HG03439 (cell line): ENCODE results near the gene INO80E.
"Not testable (repeated sequence)": the region's sequence is repeated elsewhere in the genome, so short reads cannot be mapped to it uniquely, and the experiment has no call there.

Source experiments
- ATAC-seq: cut with Tn5 transposase; IDR thresholded peaks from one replicate; pipeline ENCODE4 v1.9.1; 2021; ENCODE audit warnings: mild to moderate bottlenecking, moderate library complexity; ENCODE audit not compliant: unreplicated experiment

INO80E gene

DNA sequence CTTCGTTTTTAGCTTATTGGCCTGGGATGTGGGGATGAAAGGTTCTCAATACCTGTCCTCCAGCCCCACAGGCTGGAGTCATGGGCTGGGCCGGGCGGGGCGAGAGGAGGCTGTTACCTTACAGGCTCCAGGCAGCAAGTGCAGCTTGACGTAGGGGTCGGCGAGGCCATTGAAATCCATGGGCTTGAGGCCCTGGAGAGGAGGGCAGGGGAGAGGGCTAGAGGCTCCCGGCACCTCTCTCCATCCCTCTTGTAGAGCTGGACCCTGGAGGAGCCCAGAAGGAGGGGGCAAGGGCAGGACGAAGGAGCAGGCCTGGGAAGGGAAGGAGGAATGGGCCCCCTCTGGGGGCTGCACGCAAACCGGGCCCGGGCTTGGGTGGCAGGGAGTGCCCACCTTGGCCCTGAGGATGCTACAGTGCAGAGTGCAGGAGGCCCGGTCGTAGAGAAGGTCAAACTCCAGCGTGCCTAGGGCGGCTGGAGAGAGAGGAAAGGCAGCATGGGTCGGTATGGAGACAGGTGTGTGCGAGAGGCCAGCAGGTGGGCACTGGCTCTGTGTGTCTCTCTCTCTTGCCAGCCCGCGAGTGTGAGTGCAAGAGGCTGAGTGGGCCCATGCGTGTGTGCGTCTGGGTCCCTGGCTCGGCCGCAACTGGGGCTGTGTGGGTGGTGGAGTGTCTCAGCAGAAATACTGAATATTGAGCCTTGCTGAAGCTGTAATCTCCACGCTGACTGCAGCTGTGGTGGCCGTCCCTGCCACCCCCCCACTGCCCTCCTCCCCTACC, 13.2 kb downstream of the INO80E start:
- no peak for ATAC-seq

GRCh38 chr16:30009990-30010843, 14.2 kb downstream of the INO80E start:
- no peak for ATAC-seq

DNA sequence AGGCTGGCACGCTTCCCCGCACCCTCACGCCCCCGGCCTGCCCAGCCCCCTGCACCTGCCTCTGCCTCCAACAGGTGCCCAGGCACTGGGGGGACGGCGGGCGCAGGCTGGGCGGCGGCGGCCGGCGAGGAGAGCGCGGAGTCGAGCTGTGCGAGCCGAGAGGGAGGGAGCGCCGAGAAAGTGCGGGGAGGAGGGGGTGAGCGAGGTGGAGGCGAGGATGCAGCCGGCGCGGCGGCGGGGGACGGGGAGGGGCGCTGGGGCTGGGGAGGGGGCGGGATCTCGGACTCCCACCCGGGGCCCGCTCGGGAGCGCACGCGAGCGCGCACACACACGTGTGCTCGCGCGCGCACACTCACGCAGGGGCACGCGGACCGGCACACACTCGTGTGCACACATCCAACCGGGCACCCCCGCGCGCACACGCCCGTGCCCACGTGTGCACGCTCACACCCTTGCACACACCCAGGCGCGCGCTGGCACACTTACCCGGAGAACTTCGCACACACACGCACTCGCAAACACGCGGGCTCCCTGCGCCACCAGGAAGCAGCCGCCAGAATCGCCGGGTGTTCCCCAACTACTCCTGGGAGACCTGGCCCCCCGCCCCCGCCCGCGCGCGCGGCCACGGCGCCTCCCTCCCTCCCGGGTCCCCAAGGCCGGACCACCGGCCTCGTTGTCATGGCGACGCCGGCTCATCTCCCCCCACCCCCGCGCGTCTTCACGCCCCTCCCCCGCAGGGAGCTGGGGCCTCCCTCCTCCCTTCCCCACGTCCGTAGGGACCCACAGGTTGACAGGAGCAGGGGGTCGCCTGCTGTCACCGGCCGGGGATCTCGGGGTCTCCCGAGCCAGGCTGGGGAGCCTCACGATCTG, 15.0 kb downstream of the INO80E start, which contains the start of gene DOC2A:
Gene DOC2A, minus strand, starts transcription at position 184 of the 870 bp plus-strand sequence. CDS start 805 bp downstream, outside the sequence.
- ATAC-seq, result no peak

DNA sequence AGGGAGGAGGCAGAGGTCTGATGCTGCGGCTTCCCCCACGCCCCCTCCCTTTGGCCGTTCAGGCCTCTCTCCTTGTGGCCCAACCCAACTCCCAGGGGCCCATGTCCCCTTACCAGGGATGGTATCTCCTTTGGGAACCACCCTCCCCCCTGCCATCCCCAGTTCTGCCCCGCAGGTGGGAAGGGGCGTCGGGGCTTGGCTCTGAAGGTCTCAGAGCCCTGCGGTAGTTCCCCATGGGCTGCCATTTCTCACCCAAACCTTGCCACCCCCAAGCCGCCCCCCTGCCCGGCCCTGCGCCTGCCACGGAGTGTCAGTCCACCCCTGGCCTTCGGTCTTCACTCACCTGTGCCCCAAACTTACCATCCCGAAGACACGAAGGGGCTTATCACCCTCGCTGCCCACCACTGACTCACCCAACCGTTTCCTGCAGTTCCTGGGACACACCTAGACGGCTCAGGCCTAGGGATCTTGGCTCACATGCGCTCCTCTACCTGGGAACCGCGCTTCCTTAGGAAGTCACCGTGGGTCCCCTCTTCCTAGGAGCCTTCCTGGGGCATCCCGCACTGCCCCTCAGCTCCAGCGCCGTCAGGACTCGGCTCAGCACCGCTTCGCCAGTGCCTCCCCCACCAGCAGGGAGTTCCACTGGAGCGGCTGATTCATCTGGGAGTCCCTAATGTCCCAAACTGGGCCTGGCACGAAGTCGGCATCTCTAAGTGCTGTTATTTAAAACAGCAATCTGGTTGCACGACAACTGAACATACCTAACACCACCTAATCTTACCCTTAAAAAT, 15.9 kb downstream of the INO80E start:
- no peak for ATAC-seq

DNA sequence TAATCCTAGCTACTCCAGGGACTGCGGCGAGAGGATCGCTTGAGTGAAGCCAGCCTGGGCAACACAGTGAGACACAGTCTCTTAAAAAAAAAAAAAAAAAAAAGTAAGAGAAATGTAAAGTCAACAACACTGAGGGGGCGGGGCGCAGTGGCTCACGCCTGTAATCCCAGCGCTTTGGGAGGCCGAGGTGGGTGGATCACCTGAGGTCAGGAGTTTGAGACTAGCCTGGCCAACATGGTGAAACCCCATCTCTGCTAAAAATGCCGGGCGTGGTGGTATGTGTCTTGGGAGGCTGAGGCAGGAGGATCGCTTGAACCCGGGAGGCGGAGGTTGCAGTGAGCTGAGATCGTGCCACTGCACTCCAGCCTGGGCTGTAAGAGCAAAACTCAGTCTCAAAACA, 16.6 kb downstream of the INO80E start:
- ATAC-seq, result not testable (repeated sequence)

DNA sequence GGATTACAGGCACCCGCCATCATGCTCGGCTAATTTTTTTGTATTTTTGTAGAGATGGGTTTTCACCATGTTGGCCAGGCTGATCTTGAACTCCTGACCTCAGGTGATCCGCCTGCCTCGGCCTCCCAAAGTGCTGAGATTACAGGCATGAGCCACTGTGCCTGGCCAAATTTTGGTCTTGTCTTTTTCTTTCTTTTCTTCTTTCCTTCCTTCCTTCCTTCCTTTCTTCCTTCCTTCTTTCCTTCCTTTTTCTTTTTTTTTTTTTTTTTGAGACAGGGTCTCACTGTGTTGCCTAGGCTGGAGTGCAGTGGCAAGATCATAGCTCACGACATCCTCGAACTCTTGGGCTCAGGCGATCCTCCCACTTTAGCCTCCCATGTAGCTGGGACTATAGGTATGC, 19.4 kb downstream of the INO80E start:
- not testable (repeated sequence) for ATAC-seq

GRCh38 chr16:30016555-30017276, 20.7 kb downstream of the INO80E start:
- ATAC-seq, result no peak

DNA sequence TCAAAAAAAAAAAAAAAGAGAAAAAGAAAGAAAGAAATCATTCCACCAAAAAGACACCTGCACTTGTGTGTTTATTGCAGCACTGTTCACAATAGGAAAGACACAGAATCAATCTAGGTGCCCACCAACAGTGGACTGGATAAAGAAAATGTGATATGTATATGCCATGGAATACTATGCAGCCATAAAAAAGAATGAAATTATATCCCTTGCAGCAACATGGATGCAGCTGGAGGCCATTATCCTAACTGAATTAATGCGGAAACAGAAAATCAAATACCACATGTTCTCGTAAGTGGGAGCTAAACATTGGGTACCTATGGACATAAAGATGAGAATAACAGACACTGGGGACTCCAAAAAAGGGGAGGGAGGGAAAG, 21.2 kb downstream of the INO80E start:
- ATAC-seq, result no peak

- ATAC-seq, result not testable (repeated sequence)
Observed at GRCh38 chr16:30017937-30018336, 21.9 kb downstream of the INO80E start.

DNA sequence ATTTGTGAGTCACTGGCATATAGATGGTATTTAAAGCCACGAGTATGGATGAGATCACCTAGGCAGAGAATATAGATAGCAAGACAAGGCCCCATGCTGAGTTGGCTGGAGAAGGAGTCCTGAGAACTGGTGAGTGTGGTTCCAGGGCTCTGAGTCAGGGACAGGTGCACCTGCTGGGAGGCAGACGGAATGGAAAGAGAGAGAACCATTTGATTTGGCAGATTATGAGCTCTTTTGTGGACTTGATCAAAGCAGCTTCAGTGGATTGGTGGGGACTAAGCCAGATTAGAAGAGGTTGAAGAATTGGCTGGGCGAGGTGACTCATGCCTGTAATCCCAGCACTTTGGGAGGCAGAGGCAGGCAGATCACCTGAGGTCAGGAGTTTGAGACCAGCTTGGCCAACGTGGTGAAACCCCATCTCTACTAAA, 22.7 kb downstream of the INO80E start:
- no peak for ATAC-seq

GRCh38 chr16:30022887-30023286, 26.8 kb downstream of the INO80E start, which contains the start of gene C16orf92:
Gene C16orf92 (plus strand): TSS chr16:30023198. CDS start chr16:30023341, 143 bp downstream.
- ATAC-seq, result no peak

- no peak for ATAC-seq
Observed at GRCh38 chr16:30023586-30023985, 27.5 kb downstream of the INO80E start.

DNA sequence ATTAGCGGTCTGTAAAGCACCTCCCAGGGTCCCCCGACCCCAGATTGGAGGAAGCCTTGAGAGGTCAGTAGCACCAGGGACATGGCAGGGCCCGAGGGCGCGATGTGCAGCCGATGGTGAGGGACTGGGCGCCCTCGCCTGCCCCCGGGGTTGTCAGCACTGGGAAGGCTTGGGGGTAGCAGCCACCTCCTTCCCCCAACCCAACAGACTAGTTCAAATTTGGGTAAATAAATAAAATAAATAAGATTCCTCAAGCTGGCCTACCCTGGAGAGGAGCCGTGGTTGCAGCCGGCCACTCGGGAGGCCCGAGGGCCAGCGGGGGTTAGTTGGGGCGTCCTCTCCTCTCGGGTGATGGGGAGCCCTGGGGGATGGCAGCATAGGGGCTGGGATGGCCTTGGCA, 28.4 kb downstream of the INO80E start:
- ATAC-seq, result no peak

DNA sequence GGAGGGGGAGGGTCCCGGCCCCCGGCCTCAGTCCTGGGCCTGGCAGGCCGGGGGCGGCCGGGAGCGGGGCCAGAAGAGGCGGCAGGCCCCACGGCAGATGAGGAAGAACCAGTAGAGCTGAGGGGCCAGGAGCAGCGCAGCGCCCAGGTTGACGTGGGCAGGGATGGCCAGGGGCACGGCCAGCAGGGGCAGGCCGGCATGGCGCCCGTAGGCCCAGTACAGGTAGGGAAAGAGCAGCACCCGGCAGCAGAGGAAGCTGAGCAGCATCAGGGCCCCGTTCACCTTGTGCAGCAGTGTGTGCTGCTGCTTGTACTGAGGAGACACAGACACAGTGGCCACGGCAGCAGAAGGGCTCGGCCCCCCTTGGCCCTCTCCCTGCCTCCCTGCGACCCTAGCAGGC, 29.1 kb downstream of the INO80E start:
- no peak for ATAC-seq

- no peak for ATAC-seq
Observed at GRCh38 chr16:30025574-30025973, 29.5 kb downstream of the INO80E start.

GRCh38 chr16:30026449-30026848, 30.4 kb downstream of the INO80E start:
- no peak for ATAC-seq

DNA sequence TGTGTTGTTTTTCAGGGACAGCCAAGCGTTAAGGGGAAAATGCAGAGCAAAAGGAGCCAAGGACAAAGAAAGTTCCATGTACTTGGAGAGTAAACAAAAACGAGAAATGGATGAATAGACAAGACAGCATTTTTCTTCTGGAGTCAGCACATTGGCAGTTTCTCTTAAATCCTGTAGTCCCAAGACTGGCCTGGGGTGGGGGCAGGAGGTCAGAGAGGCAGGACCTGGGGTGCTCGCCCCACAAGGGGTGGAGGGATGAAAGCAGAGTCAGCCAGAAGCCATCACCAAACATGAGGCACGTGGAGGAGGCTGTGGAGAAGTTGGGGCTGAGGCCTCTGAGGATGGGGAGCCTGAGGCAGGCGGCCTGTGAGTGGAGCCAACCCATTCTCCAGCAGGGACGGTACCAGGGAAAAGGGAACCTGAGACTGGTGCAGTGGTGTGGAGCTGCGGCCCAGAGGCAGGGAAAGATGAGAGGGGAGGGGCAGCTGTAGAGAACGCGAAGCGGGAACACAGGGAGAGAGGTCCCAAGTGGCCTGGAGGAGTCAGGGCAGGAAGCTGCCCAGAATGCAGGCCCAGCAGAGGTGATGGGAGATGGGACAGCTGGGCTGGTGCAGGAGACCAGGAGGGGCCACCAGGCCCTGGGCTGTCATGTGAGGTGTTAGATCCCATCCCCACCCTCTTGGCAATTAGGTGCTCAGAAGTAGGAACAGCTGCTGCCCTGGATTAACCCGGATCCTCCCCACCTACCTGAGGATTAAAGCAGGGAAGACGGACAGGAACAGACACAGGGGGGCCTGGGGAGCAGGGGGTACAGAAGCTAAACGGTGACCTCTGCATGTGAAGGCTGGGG, 31.8 kb downstream of the INO80E start:
- no peak for ATAC-seq

- no peak for ATAC-seq
Observed at GRCh38 chr16:30028438-30029076, 32.5 kb downstream of the INO80E start.
